Upper lobe of right lung (tissue), 1 donor: ENCODE measurements around the gene BCL11A. TPM values are rescaled to one million over a fixed set of nuclear protein-coding genes. Genes with fewer than 3 reads are reported as not detected.

ENCODE experiments used
- ATAC-seq: fragments of 200-7000 bp; cut with Tn5 transposase; one replicate; pipeline ENCODE4 v1.9.1; 2020; ENCODE audit warnings: mild to moderate bottlenecking, moderate library complexity
- DNase-seq: peaks from one replicate; pipeline ENCODE4 v3.0.0-alpha.2; 2020
- H3K27ac ChIP-seq: fragments of 200-600 bp; one replicate; pipeline ENCODE4 v1.8.0; 2022
- H3K27me3 ChIP-seq: fragments of 200-600 bp; one replicate; pipeline ENCODE4 v1.8.0; 2022; ENCODE audit warnings: mild to moderate bottlenecking
- H3K36me3 ChIP-seq: fragments of 200-600 bp; one replicate; pipeline ENCODE4 v1.8.0; 2022
- H3K4me1 ChIP-seq: fragments of 200-600 bp; one replicate; pipeline ENCODE4 v1.8.0; 2022
- H3K4me3 ChIP-seq: fragments of 200-600 bp; one replicate; pipeline ENCODE4 v1.8.0; 2022; ENCODE audit warnings: mild to moderate bottlenecking
- H3K9me3 ChIP-seq: fragments of 200-600 bp; one replicate; pipeline ENCODE4 v1.8.0; 2022
- intact Hi-C: fragments of 100-400 bp; cut with DNase I; formaldehyde crosslinking; loops from one replicate; pipeline ENCODE4 v1.11.0; 2022
- total RNA-seq: library from RNA; stranded (reverse); fragmentation: NEBNext Ultra II Directional; extraction: Animal tissue kit (Norgen Biotek cat#: 25700); gene quantifications from one replicate; pipeline ENCODE4 v1.2.1, GENCODE V29; 2021
- TF ChIP-seq, protein P1 (sequence below): fragments of 200-600 bp; IDR thresholded peaks from one replicate; pipeline ENCODE4 v1.8.0; 2022; ENCODE audit warnings: antibody characterized with exemption
- donor health status: DM: no; HTN: yes; CAD: no; lungs with severe emphysema.

BCL11A gene
- total RNA-seq, 1 donor from 2014 or later: 10.3 TPM

DNA sequence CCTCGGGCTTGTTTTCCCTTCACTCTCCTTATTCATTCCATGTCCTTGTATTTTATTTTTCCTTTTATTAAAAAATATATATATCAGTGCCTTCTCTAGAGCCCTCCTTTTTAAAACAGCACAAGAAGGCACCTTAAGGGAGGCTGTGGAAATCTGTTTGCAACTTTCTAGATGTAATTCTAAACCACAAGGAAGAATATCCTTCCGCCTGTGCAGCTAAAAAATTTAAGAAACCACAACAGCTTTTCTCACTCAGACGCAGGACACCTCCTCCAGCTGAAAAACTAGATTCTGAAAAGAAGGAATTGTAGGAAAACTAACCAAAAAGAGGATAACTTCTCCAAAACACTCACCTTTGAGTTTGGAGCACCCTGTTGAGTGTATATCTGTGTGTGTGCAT is 142.2 kb downstream of the BCL11A start:
- Histone ChIP-seq H3K36me3 (no peaks in the 10 kb centered on the region), H3K27me3 (no peaks in the 10 kb centered on the region), H3K4me3 (no peak overlapping the region), H3K4me1 (no peaks in the 10 kb centered on the region), H3K27ac (no peak overlapping the region), H3K9me3 (no peaks in the 10 kb centered on the region)
- ATAC-seq (no peak), DNase-seq (no peak)
- intact Hi-C loops: no loop called here
- TF ChIP-seq, protein P1, sequence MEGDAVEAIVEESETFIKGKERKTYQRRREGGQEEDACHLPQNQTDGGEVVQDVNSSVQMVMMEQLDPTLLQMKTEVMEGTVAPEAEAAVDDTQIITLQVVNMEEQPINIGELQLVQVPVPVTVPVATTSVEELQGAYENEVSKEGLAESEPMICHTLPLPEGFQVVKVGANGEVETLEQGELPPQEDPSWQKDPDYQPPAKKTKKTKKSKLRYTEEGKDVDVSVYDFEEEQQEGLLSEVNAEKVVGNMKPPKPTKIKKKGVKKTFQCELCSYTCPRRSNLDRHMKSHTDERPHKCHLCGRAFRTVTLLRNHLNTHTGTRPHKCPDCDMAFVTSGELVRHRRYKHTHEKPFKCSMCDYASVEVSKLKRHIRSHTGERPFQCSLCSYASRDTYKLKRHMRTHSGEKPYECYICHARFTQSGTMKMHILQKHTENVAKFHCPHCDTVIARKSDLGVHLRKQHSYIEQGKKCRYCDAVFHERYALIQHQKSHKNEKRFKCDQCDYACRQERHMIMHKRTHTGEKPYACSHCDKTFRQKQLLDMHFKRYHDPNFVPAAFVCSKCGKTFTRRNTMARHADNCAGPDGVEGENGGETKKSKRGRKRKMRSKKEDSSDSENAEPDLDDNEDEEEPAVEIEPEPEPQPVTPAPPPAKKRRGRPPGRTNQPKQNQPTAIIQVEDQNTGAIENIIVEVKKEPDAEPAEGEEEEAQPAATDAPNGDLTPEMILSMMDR: no peak

GRCh38 chr2:60410456-60411146 is 142.9 kb downstream of the BCL11A start:
- intact Hi-C loops: no loop called here
- DNase-seq (no peak), ATAC-seq (no peak)
- TF ChIP-seq, protein P1: no peak
- no peaks in the 10 kb centered on the region for H3K9me3 ChIP-seq
- H3K36me3 ChIP-seq: no peaks in the 10 kb centered on the region
- no peaks in the 10 kb centered on the region for H3K4me1 ChIP-seq
- no peak overlapping the region for H3K27ac ChIP-seq
- H3K4me3 ChIP-seq: no peak overlapping the region
- no peaks in the 10 kb centered on the region for H3K27me3 ChIP-seq

DNA sequence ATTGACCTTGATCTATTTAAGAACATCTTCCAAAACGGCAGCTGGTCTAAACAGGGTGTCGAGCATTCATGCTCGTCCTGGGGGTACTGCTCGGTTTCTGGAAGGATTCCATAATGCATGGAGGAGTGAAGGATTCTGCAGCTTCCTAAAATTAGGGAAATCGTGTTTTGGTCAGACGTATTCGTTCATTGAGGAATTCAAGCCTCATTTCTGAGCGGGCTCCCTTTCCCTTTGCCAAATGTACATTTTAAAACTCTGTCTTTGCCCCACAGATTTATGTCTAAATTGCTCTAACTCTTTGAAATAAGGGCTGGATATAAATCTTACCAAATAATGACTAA is 144.0 kb downstream of the BCL11A start:
- H3K4me3 ChIP-seq: no peak overlapping the region
- no peaks in the 10 kb centered on the region for H3K27me3 ChIP-seq
- TF ChIP-seq, protein P1: no peak
- H3K4me1 ChIP-seq: no peaks in the 10 kb centered on the region
- ATAC-seq: no peak
- H3K9me3 ChIP-seq: no peaks in the 10 kb centered on the region
- intact Hi-C loops: no loop called here
- no peaks in the 10 kb centered on the region for H3K36me3 ChIP-seq
- H3K27ac ChIP-seq: no peak overlapping the region
- DNase-seq: no peak

DNA sequence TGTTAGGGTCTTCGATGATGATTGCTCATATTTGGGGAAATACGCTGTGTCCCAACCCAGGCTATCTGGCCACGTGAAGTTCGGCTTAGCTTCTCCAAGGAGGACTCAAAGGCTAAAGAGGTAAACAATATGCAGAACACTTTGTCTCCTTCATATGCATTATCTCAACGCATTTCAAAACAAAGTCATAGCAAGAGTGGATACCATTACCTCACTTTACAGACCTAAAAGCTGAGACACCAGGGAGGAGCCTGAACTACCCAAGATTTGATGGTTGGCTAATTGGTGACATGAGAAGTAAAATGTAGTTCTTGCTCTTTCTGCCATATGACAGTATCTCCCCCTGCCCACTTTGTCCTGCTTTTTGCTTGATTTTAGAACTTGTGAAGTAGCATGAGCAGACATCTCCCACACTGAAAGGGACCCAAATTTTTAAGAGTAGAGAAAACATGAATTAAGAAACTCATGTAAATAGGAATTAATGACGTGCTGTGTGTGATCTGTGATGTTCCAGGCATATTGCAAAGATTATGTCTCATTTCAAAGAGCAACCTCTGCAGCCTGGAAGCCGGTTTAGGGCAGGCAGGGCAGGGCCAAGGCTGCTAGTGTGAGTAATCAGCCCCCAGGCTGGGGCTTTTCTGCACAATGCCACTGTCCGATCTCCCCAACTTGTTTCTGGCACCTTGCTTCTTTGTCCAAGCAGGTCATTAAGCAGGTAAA is 144.5 kb downstream of the BCL11A start:
- Histone ChIP-seq H3K27me3 (no peaks in the 10 kb centered on the region), H3K27ac (no peak overlapping the region), H3K36me3 (no peaks in the 10 kb centered on the region), H3K4me3 (no peak overlapping the region), H3K9me3 (no peaks in the 10 kb centered on the region), H3K4me1 (no peaks in the 10 kb centered on the region)
- no peak for ATAC-seq
- DNase-seq: no peak
- intact Hi-C loops: no loop called here
- TF ChIP-seq, protein P1: no peak

- TF ChIP-seq, protein P1: no peak
- Histone ChIP-seq H3K4me1 (no peaks in the 10 kb centered on the region), H3K27ac (no peak overlapping the region), H3K4me3 (no peak overlapping the region), H3K36me3 (no peaks in the 10 kb centered on the region), H3K9me3 (no peaks in the 10 kb centered on the region), H3K27me3 (no peaks in the 10 kb centered on the region)
- intact Hi-C loops: no loop called here
- no peak for ATAC-seq
- no peak for DNase-seq
These were observed 145.2 kb downstream of the BCL11A start for GRCh38 chr2:60408207-60408606.
